Measurements from ENCODE around the gene TTC33.
"Not testable (repeated sequence)": the region's sequence is repeated elsewhere in the genome, so short reads cannot be mapped to it uniquely, and the experiment has no call there.

TTC33 gene

GRCh38 chr5:40679148-40679912 is 76.4 kb downstream of the TTC33 start:
- DNase-seq (ENCODE audit: low read depth) = peak; percentile 89

- DNase-seq (ENCODE audit: low read depth) = no peak
These were observed 77.2 kb downstream of the TTC33 start for GRCh38 chr5:40678460-40679147.

GRCh38 chr5:40678026-40678425 is 77.7 kb downstream of the TTC33 start:
- DNase-seq (ENCODE audit: low read depth) = no peak

- DNase-seq (ENCODE audit: low read depth) = no peak
These were observed 78.3 kb downstream of the TTC33 start for GRCh38 chr5:40677456-40677855.

- no peak for DNase-seq (ENCODE audit: low read depth)
These were observed 79.0 kb downstream of the TTC33 start for GRCh38 chr5:40676613-40677343.

GRCh38 chr5:40675396-40676133 is 80.2 kb downstream of the TTC33 start:
- no peak for DNase-seq (ENCODE audit: low read depth)

GRCh38 chr5:40674661-40675235 is 81.0 kb downstream of the TTC33 start:
- no peak for DNase-seq (ENCODE audit: low read depth)

- DNase-seq (ENCODE audit: low read depth) = no peak
These were observed 83.3 kb downstream of the TTC33 start for GRCh38 chr5:40672425-40672824.

- DNase-seq (ENCODE audit: low read depth) = no peak
These were observed 86.0 kb downstream of the TTC33 start for GRCh38 chr5:40669606-40670390.

- no peak for DNase-seq (ENCODE audit: low read depth)
These were observed 88.5 kb downstream of the TTC33 start for GRCh38 chr5:40667161-40667663.

GRCh38 chr5:40666657-40667056 is 89.1 kb downstream of the TTC33 start:
- DNase-seq (ENCODE audit: low read depth) = no peak

- DNase-seq (ENCODE audit: low read depth) = no peak
These were observed 90.0 kb downstream of the TTC33 start for GRCh38 chr5:40665635-40666298.

- DNase-seq (ENCODE audit: low read depth) = no peak
These were observed 95.0 kb downstream of the TTC33 start for GRCh38 chr5:40660751-40661150.

- DNase-seq (ENCODE audit: low read depth) = no peak
These were observed 99.0 kb downstream of the TTC33 start for GRCh38 chr5:40656766-40657165.

GRCh38 chr5:40656091-40656490 is 99.7 kb downstream of the TTC33 start:
- not testable (repeated sequence) for DNase-seq (ENCODE audit: low read depth)

- DNase-seq (ENCODE audit: low read depth) = no peak
These were observed 100.6 kb downstream of the TTC33 start for GRCh38 chr5:40655138-40655537.

GRCh38 chr5:40654377-40654991 is 101.3 kb downstream of the TTC33 start:
- DNase-seq (ENCODE audit: low read depth) = no peak

GRCh38 chr5:40653221-40654022 is 102.3 kb downstream of the TTC33 start:
- DNase-seq (ENCODE audit: low read depth) = no peak

All from activated T-cell treated with anti-CD3 and anti-CD28 coated beads for 1 hour (primary cell).